ENCODE results near the gene ZBTB4. TPM values are rescaled to one million over a fixed set of nuclear protein-coding genes. Genes with fewer than 3 reads are reported as not detected.

Gene ZBTB4
- total RNA-seq, 1 experiment from 2014 or later: 17.1 TPM

DNA sequence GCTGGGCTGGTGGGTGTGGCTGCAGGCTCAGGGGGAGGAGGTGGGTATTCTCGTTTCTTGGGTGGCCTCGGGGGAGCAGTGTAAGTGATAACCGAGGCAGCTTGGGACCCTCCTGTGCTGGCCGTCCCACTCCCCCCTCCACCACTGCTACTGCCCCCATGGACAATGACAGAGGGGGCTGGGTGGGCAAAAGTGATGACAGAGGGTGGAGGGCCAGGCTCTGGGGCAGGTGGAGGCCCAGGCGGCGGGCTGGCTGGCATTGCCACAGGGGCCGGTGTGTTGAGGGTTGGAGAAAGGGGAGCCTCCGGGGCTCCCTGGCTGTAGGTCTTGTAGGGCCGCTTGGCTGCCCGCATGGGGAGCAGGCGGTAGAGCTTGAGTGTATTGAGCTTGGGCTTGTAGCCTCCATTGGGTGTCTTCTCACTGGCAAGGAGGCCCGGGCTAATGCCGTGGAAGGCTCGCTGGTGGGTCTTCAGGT, 16.0 kb downstream of the ZBTB4 start:
- no peak overlapping the region for H3K4me3 ChIP-seq (replicated peaks in 1 of 2; ENCODE audit: low read depth in 1 of 2, low read length in 2 of 2)
- H3K79me2 ChIP-seq (ENCODE audit: insufficient read depth, low read length): no peaks in the 10 kb centered on the region
- intact Hi-C loops (cut with micrococcal nuclease): no loop called here
- ATAC-seq (no peak), DNase-seq (ENCODE audit: low read depth, low spot score) (no peak)
- no peaks in the 10 kb centered on the region for H3K9me3 ChIP-seq (ENCODE audit: control insufficient read depth in 1 of 2, insufficient read depth in 1 of 2, low read depth in 1 of 2, low read length in 2 of 2)
- peaks cover 0 to 10% of the 10 kb centered on the region in 2 experiments; a peak in 2 of 4 replicates for H3K4me1 ChIP-seq (ENCODE audit: control insufficient read depth in 1 of 2, insufficient read depth in 2 of 2, low read length in 2 of 2)
- H3K36me3 ChIP-seq (ENCODE audit: control insufficient read depth in 1 of 2, insufficient read depth in 2 of 2, low read length in 2 of 2): no peaks in the 10 kb centered on the region; a peak in 2 of 4 replicates
- TF ChIP-seq TCF7L2 (IDR thresholded peaks at IDR 0.05; ENCODE audit: borderline replicate concordance, extremely low read depth, insufficient read depth, insufficient read length): no peak
- ChIA-PET RAD21 (ENCODE audit: low non-redundant PET in 1 of 2, low total read pairs in 2 of 2, uncharacterized antibody in 2 of 2, unreplicated experiment in 2 of 2) (no interaction called here), CTCF (no interaction called here), POLR2A (no interaction called here)
- no peak overlapping the region for H3K4me2 ChIP-seq (ENCODE audit: low read length)
- no TSS peak for BruUV-seq (replicated peaks)
- H3K27me3 ChIP-seq (ENCODE audit: insufficient read depth, low read length): no peaks in the 10 kb centered on the region
- no peak overlapping the region for H3K27ac ChIP-seq (ENCODE audit: low read depth, low read length)
- no peak overlapping the region for H2AFZ ChIP-seq (ENCODE audit: low read depth, low read length, poor library complexity, severe bottlenecking)
- H3K9me2 ChIP-seq (ENCODE audit: insufficient read depth): no peaks in the 10 kb centered on the region
- H4K20me1 ChIP-seq (ENCODE audit: insufficient read depth): no peaks in the 10 kb centered on the region
- no peak overlapping the region for H3K9ac ChIP-seq (ENCODE audit: low read length)

DNA sequence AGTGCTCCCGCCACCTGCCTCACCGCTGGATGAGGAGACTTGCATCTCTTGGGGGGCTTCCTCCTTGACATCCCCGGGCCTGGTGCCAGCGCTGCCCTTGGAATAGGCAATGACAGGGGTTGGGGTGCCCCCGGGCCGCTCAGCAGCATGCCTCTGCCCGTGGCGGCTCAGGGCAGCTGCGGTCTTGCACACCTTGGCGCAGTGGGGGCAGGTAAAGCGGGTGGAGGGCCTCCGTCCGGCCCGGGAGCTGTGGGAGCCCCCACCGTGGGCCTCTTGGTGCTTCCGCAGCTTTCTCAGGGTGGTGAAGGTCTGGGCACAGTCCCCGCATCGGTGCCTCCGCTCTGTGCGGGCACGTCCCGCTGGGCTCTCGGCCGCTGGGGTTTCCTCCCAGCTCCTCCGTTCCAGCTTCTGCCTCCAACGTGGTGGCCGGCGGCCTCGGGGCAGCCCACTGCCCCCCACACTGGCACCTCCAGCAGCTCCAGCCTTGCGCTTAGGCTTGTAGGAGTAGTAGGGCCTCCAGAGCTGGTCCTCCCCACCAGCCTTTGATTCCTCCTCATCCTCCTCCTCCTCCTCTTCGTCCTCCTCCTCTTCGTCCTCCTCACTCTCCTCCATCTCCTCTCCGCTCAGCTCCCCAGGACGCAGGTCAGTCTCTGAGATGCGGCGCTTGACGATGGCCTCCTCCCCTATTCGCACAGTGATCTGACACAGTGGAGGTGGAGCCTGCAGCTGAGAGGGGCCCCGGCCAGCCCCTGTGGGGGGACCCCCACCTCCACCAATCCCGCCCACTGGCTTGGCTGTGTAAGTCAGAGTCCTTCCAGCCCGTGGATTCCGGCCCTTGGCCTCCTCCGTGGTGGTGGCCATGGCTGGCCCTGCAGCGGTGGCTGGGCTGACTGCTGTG, 16.7 kb downstream of the ZBTB4 start:
- Histone ChIP-seq H3K4me3 (replicated peaks in 1 of 2; ENCODE audit: low read depth in 1 of 2, low read length in 2 of 2) (no peak overlapping the region), H3K9ac (ENCODE audit: low read length) (no peak overlapping the region), H3K79me2 (ENCODE audit: insufficient read depth, low read length) (no peaks in the 10 kb centered on the region), H3K27me3 (ENCODE audit: insufficient read depth, low read length) (no peaks in the 10 kb centered on the region), H3K27ac (ENCODE audit: low read depth, low read length) (no peak overlapping the region), H3K4me2 (ENCODE audit: low read length) (no peak overlapping the region), H3K9me2 (ENCODE audit: insufficient read depth) (no peaks in the 10 kb centered on the region), H2AFZ (ENCODE audit: low read depth, low read length, poor library complexity, severe bottlenecking) (no peak overlapping the region), H3K9me3 (ENCODE audit: control insufficient read depth in 1 of 2, insufficient read depth in 1 of 2, low read depth in 1 of 2, low read length in 2 of 2) (no peaks in the 10 kb centered on the region), H3K4me1 (ENCODE audit: control insufficient read depth in 1 of 2, insufficient read depth in 2 of 2, low read length in 2 of 2) (peaks cover 0 to 10% of the 10 kb centered on the region in 2 experiments; a peak in 2 of 4 replicates), H4K20me1 (ENCODE audit: insufficient read depth) (no peaks in the 10 kb centered on the region), H3K36me3 (ENCODE audit: control insufficient read depth in 1 of 2, insufficient read depth in 2 of 2, low read length in 2 of 2) (no peaks in the 10 kb centered on the region; a peak in 2 of 4 replicates)
- RAD21 ChIA-PET (ENCODE audit: low non-redundant PET in 1 of 2, low total read pairs in 2 of 2, uncharacterized antibody in 2 of 2, unreplicated experiment in 2 of 2): no interaction called here
- DNase-seq (ENCODE audit: low read depth, low spot score) (no peak), ATAC-seq (no peak)
- CTCF ChIA-PET: no interaction called here
- intact Hi-C loops (cut with micrococcal nuclease): no loop called here
- no TSS peak for BruUV-seq (replicated peaks)
- POLR2A ChIA-PET: no interaction called here
- TF ChIP-seq ZBTB33 (IDR thresholded peaks at IDR 0.05; ENCODE audit: extremely low read depth, insufficient replicate concordance, low read length): no peak
- TF ChIP-seq REST (IDR thresholded peaks at IDR 0.05; ENCODE audit: low read depth): no peak

Data from HCT116 (cell line).